WTC11 (cell line): ENCODE measurements around the gene KCND2. TPM values are rescaled to one million over a fixed set of nuclear protein-coding genes. Genes with fewer than 3 reads are reported as not detected.

Experiments used
- ATAC-seq: fragments of 200-7000 bp; cut with Tn5 transposase; 2 replicates; pipeline ENCODE4 v1.10.0; 2021; ENCODE audit warnings: mild to moderate bottlenecking, moderate library complexity
- CTCF ChIA-PET: fragments of 300-600 bp; sonication (Branson Sonifier 250); formaldehyde crosslinking; loops from one replicate; lab custom pipeline; 2021; ENCODE audit warnings: antibody characterized with exemption; lab: Charles Lee
- POLR2A ChIA-PET: fragments of 350-600 bp; sonication (Branson Sonifier 250); formaldehyde crosslinking; loops from one replicate; lab custom pipeline; 2021; ENCODE audit warnings: antibody characterized with exemption; lab: Charles Lee
- DNase-seq: peaks from one replicate; pipeline ENCODE4 v3.0.0; 2021; ENCODE audit warnings: low spot score
- H3K27ac Mint-ChIP-seq: 2 replicates; pipeline ENCODE4 v1.8.0; 2021; ENCODE audit warnings: mixed read lengths
- H3K27me3 Mint-ChIP-seq: 2 replicates; pipeline ENCODE4 v1.8.0; 2021; ENCODE audit warnings: low read depth, mild to moderate bottlenecking, moderate library complexity, mixed read lengths
- H3K36me3 Mint-ChIP-seq: 2 replicates; pipeline ENCODE4 v1.8.0; 2021; ENCODE audit warnings: mixed read lengths
- H3K4me1 Mint-ChIP-seq: 2 replicates; pipeline ENCODE4 v1.8.0; 2022; ENCODE audit warnings: mixed read lengths
- H3K4me3 Mint-ChIP-seq: 2 replicates; pipeline ENCODE4 v1.8.0; 2021; ENCODE audit warnings: mild to moderate bottlenecking, moderate library complexity, mixed read lengths
- H3K9me3 Mint-ChIP-seq: 2 replicates; pipeline ENCODE4 v1.8.0; 2021; ENCODE audit warnings: mixed read lengths
- AR ChIP-seq: fragments of 250-450 bp; sonication (Bioruptor Pico); IDR thresholded peaks from 2 replicates; pipeline ENCODE4 v1.9.0; 2021; ENCODE audit warnings: mild to moderate bottlenecking
- ATF2 ChIP-seq: sonication (generic); formaldehyde crosslinking; IDR thresholded peaks from 2 replicates; pipeline ENCODE4 v1.8.1; 2022; ENCODE audit warnings: low read depth, missing genetic modification reagents, borderline replicate concordance
- CTCF ChIP-seq: fragments of 200-600 bp; IDR thresholded peaks from 2 replicates; pipeline ENCODE4 v1.8.0; 2022; ENCODE audit warnings: antibody characterized with exemption
- HMGXB4 ChIP-seq: sonication (generic); formaldehyde crosslinking; IDR thresholded peaks from 2 replicates; pipeline ENCODE4 v1.8.1; 2023; ENCODE audit warnings: mild to moderate bottlenecking, moderate library complexity, missing genetic modification reagents
- JUN ChIP-seq: sonication (generic); formaldehyde crosslinking; IDR thresholded peaks from 2 replicates; pipeline ENCODE4 v1.8.0; 2023; ENCODE audit warnings: mild to moderate bottlenecking, missing genetic modification reagents
- NR2C2 ChIP-seq: sonication (generic); formaldehyde crosslinking; IDR thresholded peaks from 2 replicates; pipeline ENCODE4 v1.8.0; 2022; ENCODE audit warnings: mild to moderate bottlenecking, missing genetic modification reagents
- OVOL2 ChIP-seq: fragments of 250-450 bp; sonication (Bioruptor Pico); IDR thresholded peaks from 2 replicates; pipeline ENCODE4 v1.9.0; 2021; ENCODE audit warnings: mild to moderate bottlenecking, borderline replicate concordance
- SMAD3 ChIP-seq: sonication (generic); formaldehyde crosslinking; IDR thresholded peaks from 2 replicates; pipeline ENCODE4 v1.8.0; 2022; ENCODE audit warnings: missing genetic modification reagents, mild to moderate bottlenecking, borderline replicate concordance
- TCF7 ChIP-seq: sonication (generic); formaldehyde crosslinking; IDR thresholded peaks from 2 replicates; pipeline ENCODE4 v1.8.0; 2022; ENCODE audit warnings: mild to moderate bottlenecking, low read depth, missing genetic modification reagents, moderate library complexity
- TEAD4 ChIP-seq: sonication (generic); formaldehyde crosslinking; IDR thresholded peaks from 2 replicates; pipeline ENCODE4 v1.8.0; 2022; ENCODE audit warnings: mild to moderate bottlenecking, missing genetic modification reagents
- TP53 ChIP-seq: sonication (generic); formaldehyde crosslinking; IDR thresholded peaks from 2 replicates; pipeline ENCODE4 v1.8.1; 2023; ENCODE audit warnings: mild to moderate bottlenecking, missing genetic modification reagents
- USF2 ChIP-seq: sonication (generic); formaldehyde crosslinking; IDR thresholded peaks from 2 replicates; pipeline ENCODE4 v1.8.1; 2023; ENCODE audit warnings: mild to moderate bottlenecking, missing genetic modification reagents, moderate library complexity
- ZNF121 ChIP-seq: sonication (generic); formaldehyde crosslinking; IDR thresholded peaks from 2 replicates; pipeline ENCODE4 v1.8.0; 2023; ENCODE audit warnings: missing genetic modification reagents
- ZNF396 ChIP-seq: fragments of 250-450 bp; sonication (Bioruptor Pico); IDR thresholded peaks from 2 replicates; pipeline ENCODE4 v1.8.0; 2021; ENCODE audit warnings: mild to moderate bottlenecking, moderate library complexity, borderline replicate concordance
- ZNF671 ChIP-seq: fragments of 250-450 bp; sonication (Bioruptor Pico); IDR thresholded peaks from 2 replicates; pipeline ENCODE4 v1.8.0; 2021; ENCODE audit warnings: mild to moderate bottlenecking
- ZSCAN18 ChIP-seq: fragments of 250-450 bp; sonication (Bioruptor Pico); IDR thresholded peaks from 2 replicates; pipeline ENCODE4 v2.1.2; 2022; ENCODE audit warnings: mild to moderate bottlenecking, moderate library complexity
- total RNA-seq: library from RNA; stranded (reverse); gene quantifications from 3 replicates; pipeline ENCODE4 v1.2.3, GENCODE V29; 2021
- TF ChIP-seq, protein P1 (sequence below): sonication (generic); formaldehyde crosslinking; IDR thresholded peaks from 2 replicates; pipeline ENCODE4 v1.8.1; 2022; ENCODE audit warnings: mild to moderate bottlenecking, missing genetic modification reagents, moderate library complexity, borderline replicate concordance
- TF ChIP-seq, protein P2 (sequence below): sonication (generic); formaldehyde crosslinking; conservative IDR thresholded peaks from 2 replicates; pipeline ENCODE4 v1.8.1; 2022; ENCODE audit warnings: mild to moderate bottlenecking, missing genetic modification reagents
- TF ChIP-seq, protein P3 (sequence below): sonication (generic); formaldehyde crosslinking; IDR thresholded peaks from 2 replicates; pipeline ENCODE4 v1.8.0; 2022; ENCODE audit warnings: mild to moderate bottlenecking, missing genetic modification reagents

KCND2 gene
- total RNA-seq, 1 experiment from 2014 or later = 4.6 TPM

DNA sequence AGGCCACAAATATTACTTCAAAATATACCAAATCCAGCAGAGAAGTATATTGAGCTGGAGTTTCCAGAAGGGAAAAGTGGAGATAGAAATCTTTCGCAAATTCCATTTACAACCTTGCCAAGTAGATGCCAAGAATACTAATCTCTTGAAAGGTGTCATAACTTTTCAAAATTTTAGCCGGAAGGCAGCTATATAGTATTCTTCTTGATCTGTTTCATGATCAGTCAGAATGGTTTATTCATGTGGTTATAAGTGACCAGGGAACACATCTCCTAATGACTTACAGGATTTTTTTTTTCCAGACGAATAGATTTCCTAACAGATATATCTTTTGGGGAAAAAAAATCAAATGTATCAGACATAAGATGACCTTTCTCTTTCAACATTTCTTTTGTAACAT is 314.3 kb downstream of the KCND2 start:
- Mint-ChIP-seq H3K9me3 (no peaks in the 10 kb centered on the region), H3K27me3 (no peaks in the 10 kb centered on the region), H3K4me3 (no peak overlapping the region), H3K36me3 (no peaks in the 10 kb centered on the region), H3K4me1 (peaks cover 16% of the 10 kb centered on the region), H3K27ac (no peak overlapping the region)
- POLR2A ChIA-PET = no interaction called here
- DNase-seq = no peak
- no peak for ATAC-seq
- TF ChIP-seq ZNF671 (CRISPR knock-in tag) (no peak), SMAD3 (CRISPR knock-in tag) (no peak), CTCF (no peak), HMGXB4 (CRISPR knock-in tag) (no peak), ZSCAN18 (no peak), TP53 (no peak), USF2 (no peak), NR2C2 (CRISPR knock-in tag) (no peak), ATF2 (CRISPR knock-in tag) (no peak), ZNF396 (CRISPR knock-in tag) (no peak)
- TF ChIP-seq, protein P1, sequence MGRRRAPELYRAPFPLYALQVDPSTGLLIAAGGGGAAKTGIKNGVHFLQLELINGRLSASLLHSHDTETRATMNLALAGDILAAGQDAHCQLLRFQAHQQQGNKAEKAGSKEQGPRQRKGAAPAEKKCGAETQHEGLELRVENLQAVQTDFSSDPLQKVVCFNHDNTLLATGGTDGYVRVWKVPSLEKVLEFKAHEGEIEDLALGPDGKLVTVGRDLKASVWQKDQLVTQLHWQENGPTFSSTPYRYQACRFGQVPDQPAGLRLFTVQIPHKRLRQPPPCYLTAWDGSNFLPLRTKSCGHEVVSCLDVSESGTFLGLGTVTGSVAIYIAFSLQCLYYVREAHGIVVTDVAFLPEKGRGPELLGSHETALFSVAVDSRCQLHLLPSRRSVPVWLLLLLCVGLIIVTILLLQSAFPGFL (CRISPR knock-in tag) = no peak
- CTCF ChIA-PET = no interaction called here

GRCh38 chr7:120588416-120588815 is 315.4 kb downstream of the KCND2 start:
- TF ChIP-seq OVOL2 (CRISPR knock-in tag) (no peak), TP53 (no peak), AR (no peak), JUN (CRISPR knock-in tag) (no peak), TEAD4 (CRISPR knock-in tag) (no peak), ZNF121 (CRISPR knock-in tag) (no peak), TCF7 (no peak)
- TF ChIP-seq, protein P2, sequence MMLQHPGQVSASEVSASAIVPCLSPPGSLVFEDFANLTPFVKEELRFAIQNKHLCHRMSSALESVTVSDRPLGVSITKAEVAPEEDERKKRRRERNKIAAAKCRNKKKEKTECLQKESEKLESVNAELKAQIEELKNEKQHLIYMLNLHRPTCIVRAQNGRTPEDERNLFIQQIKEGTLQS (CRISPR knock-in tag) = no peak
- TF ChIP-seq, protein P3, sequence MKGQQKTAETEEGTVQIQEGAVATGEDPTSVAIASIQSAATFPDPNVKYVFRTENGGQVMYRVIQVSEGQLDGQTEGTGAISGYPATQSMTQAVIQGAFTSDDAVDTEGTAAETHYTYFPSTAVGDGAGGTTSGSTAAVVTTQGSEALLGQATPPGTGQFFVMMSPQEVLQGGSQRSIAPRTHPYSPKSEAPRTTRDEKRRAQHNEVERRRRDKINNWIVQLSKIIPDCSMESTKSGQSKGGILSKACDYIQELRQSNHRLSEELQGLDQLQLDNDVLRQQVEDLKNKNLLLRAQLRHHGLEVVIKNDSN (CRISPR knock-in tag) = no peak
- TF ChIP-seq, all 79 proteins: peak for 0
- H3K4me1 Mint-ChIP-seq = peaks cover 16% of the 10 kb centered on the region
- ATAC-seq (no peak; the same call in 1 of the 2 replicates), DNase-seq (no peak)
- no peaks in the 10 kb centered on the region for H3K36me3 Mint-ChIP-seq
- no peaks in the 10 kb centered on the region for H3K9me3 Mint-ChIP-seq
- H3K4me3 Mint-ChIP-seq = no peak overlapping the region
- ChIA-PET POLR2A (no interaction called here), CTCF (interaction anchor here (1.5 kb wide), 1 partner anchor 137 kb away, joined by 4 read pairs; no protein-coding TSS in a partner anchor)
- H3K27me3 Mint-ChIP-seq = no peaks in the 10 kb centered on the region
- no peak overlapping the region; the same call in 1 of the 2 replicates for H3K27ac Mint-ChIP-seq
